Measurements from ENCODE around the gene PLA2G6.

DNA sequence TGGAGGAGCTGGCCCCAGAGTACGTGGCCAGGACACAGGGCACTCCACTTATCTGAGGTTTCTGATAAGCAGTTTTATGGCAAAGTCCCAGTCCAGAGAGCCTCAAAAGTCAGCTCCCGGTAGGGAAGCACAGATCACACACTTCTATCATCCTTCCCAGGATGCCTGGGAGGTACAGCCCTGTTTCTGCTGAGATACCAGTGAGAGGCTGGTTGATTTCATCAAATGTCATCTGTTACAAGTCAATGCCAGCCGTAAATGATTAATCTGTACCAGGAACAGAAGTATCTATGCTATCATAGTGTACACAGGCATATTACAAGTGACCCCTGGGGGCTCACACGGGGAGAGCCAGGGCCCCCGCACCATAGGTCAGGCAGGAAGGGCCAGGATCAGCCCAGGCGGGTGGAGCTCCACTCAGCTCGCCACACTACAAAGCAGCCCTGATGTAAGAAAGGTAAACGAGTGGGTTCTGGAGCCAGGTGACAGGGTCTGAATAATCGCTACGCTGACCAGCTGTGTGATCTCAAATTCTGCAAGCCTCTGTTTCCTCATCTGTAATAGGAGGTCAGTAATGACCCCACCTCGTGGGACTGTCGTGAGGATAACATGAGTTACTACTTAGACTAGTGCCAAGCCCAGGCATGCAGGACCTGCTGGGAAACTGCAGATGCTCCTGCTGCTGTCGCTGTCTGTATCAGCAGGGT lies 17.6 kb downstream of the PLA2G6 start:
- TF ChIP-seq, protein P1, sequence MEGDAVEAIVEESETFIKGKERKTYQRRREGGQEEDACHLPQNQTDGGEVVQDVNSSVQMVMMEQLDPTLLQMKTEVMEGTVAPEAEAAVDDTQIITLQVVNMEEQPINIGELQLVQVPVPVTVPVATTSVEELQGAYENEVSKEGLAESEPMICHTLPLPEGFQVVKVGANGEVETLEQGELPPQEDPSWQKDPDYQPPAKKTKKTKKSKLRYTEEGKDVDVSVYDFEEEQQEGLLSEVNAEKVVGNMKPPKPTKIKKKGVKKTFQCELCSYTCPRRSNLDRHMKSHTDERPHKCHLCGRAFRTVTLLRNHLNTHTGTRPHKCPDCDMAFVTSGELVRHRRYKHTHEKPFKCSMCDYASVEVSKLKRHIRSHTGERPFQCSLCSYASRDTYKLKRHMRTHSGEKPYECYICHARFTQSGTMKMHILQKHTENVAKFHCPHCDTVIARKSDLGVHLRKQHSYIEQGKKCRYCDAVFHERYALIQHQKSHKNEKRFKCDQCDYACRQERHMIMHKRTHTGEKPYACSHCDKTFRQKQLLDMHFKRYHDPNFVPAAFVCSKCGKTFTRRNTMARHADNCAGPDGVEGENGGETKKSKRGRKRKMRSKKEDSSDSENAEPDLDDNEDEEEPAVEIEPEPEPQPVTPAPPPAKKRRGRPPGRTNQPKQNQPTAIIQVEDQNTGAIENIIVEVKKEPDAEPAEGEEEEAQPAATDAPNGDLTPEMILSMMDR (IDR thresholded peaks at IDR 0.05; ENCODE audit: borderline replicate concordance, extremely low read depth, low read length, poor library complexity, severe bottlenecking) = no peak
- TF ChIP-seq EZH2 (IDR thresholded peaks at IDR 0.05; ENCODE audit: borderline replicate concordance, low read depth, low read length, severe bottlenecking) = no peak
